Inflammatory macrophage treated with lipopolysaccharide for 4 hours (primary cell): ENCODE results near the gene BZW2.

Experiments
- DNase-seq: peaks from one replicate; pipeline ENCODE4 v3.0.0-alpha.2; 2020

The BZW2 gene

GRCh38 chr7:16726189-16726588, 80.2 kb downstream of the BZW2 start:
- no peak for DNase-seq

- DNase-seq = no peak
These were observed 81.8 kb downstream of the BZW2 start for GRCh38 chr7:16727736-16728135.

GRCh38 chr7:16728811-16729210, 82.8 kb downstream of the BZW2 start:
- DNase-seq = no peak

- DNase-seq = no peak
These were observed 83.6 kb downstream of the BZW2 start for GRCh38 chr7:16729541-16729940.

- peak; percentile 36 for DNase-seq
These were observed 85.0 kb downstream of the BZW2 start for GRCh38 chr7:16730937-16731336.

GRCh38 chr7:16732828-16733227, 86.8 kb downstream of the BZW2 start:
- DNase-seq = no peak

GRCh38 chr7:16734148-16734726, 88.3 kb downstream of the BZW2 start:
- no peak for DNase-seq

- no peak for DNase-seq
These were observed 89.0 kb downstream of the BZW2 start for GRCh38 chr7:16735020-16735419.

GRCh38 chr7:16738011-16738688, 92.2 kb downstream of the BZW2 start:
- no peak for DNase-seq

GRCh38 chr7:16739863-16740622, 94.1 kb downstream of the BZW2 start:
- peak; percentile 43 for DNase-seq

GRCh38 chr7:16740623-16740953, 94.6 kb downstream of the BZW2 start:
- DNase-seq = no peak

GRCh38 chr7:16740996-16741395, 95.0 kb downstream of the BZW2 start:
- no peak for DNase-seq

- DNase-seq = no peak
These were observed 95.7 kb downstream of the BZW2 start for GRCh38 chr7:16741676-16742075.

- DNase-seq = no peak
These were observed 96.6 kb downstream of the BZW2 start for GRCh38 chr7:16742547-16742946.

- DNase-seq = no peak
These were observed 97.3 kb downstream of the BZW2 start for GRCh38 chr7:16743236-16743635.

- DNase-seq = peak; percentile 7
These were observed 98.7 kb downstream of the BZW2 start for GRCh38 chr7:16744518-16745250.

GRCh38 chr7:16745645-16746044, 99.7 kb downstream of the BZW2 start:
- no peak for DNase-seq

GRCh38 chr7:16747102-16747501, 101.1 kb downstream of the BZW2 start:
- no peak for DNase-seq

GRCh38 chr7:16753102-16753931, 107.3 kb downstream of the BZW2 start, which contains the start of gene TSPAN13:
Gene TSPAN13 (plus strand): TSS chr7:16753755. CDS start chr7:16753968, 213 bp downstream.
- DNase-seq = peak; percentile 39

GRCh38 chr7:16753932-16754855, 108.2 kb downstream of the BZW2 start:
- DNase-seq = peak; percentile 10

GRCh38 chr7:16754856-16755317, 108.9 kb downstream of the BZW2 start:
- DNase-seq = no peak
